Measurements from ENCODE around the gene KRTAP10-1. TPM values are rescaled to one million over a fixed set of nuclear protein-coding genes. Genes with fewer than 3 reads are reported as not detected.

KRTAP10-1 gene
- total RNA-seq, 1 experiment from 2014 or later = not detected

DNA sequence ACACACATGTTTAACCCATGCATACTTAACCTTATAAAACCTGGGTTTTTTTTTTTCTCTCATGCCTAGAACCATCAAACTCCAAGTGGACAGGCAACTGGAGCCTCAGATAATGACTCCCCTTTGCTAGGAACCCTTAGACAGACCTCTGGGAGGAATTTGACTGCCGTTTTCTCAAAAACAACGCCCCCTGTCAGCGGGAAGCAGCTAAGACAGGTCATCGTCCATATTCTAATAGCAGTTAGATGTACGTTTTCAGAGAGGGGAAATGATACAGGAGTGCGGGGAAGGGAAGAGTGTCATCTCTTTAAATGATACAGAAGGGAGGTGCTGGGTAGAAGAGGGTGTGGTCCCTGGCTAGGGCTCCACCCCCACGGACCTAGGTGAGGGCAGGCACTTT is 50.0 kb downstream of the KRTAP10-1 start:
- Mint-ChIP-seq H3K27me3 (ENCODE audit: insufficient read depth, unreplicated experiment) (no peaks in the 10 kb centered on the region), H3K4me1 (ENCODE audit: insufficient read depth, unreplicated experiment) (no peaks in the 10 kb centered on the region), H3K4me3 (ENCODE audit: unreplicated experiment) (no peak overlapping the region), H3K9me3 (ENCODE audit: unreplicated experiment) (peaks cover 18% of the 10 kb centered on the region), H3K27ac (ENCODE audit: low read depth, unreplicated experiment) (no peak overlapping the region), H3K36me3 (ENCODE audit: insufficient read depth, unreplicated experiment) (no peaks in the 10 kb centered on the region)
- ChIA-PET CTCF (interaction anchor here (0.6 kb wide), 1 partner anchor 43 kb away, joined by 4 read pairs; no protein-coding TSS in a partner anchor), POLR2A (interaction anchor here (0.7 kb wide), 1 partner anchor 439 kb away, joined by 3 read pairs; no protein-coding TSS in a partner anchor)
- TF ChIP-seq, protein P1, sequence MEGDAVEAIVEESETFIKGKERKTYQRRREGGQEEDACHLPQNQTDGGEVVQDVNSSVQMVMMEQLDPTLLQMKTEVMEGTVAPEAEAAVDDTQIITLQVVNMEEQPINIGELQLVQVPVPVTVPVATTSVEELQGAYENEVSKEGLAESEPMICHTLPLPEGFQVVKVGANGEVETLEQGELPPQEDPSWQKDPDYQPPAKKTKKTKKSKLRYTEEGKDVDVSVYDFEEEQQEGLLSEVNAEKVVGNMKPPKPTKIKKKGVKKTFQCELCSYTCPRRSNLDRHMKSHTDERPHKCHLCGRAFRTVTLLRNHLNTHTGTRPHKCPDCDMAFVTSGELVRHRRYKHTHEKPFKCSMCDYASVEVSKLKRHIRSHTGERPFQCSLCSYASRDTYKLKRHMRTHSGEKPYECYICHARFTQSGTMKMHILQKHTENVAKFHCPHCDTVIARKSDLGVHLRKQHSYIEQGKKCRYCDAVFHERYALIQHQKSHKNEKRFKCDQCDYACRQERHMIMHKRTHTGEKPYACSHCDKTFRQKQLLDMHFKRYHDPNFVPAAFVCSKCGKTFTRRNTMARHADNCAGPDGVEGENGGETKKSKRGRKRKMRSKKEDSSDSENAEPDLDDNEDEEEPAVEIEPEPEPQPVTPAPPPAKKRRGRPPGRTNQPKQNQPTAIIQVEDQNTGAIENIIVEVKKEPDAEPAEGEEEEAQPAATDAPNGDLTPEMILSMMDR (IDR thresholded peaks at IDR 0.05; ENCODE audit: unreplicated experiment) = no peak
- DNase-seq (ENCODE audit: unreplicated experiment) = no peak
- BruUV-seq (replicated peaks) = no TSS peak
- intact Hi-C loops (cut with micrococcal nuclease) = loop anchor here (5.0 kb wide), 1 partner anchor 612 kb away; no protein-coding TSS in a partner anchor

Other genes starting within 250 kb of the KRTAP10-1 start
- 68.0 and 90.2 TPM in 2 replicates for gene PFKL, start 240.1 kb downstream of the KRTAP10-1 start, total RNA-seq (2022)
- gene CFAP410, start 200.8 kb downstream of the KRTAP10-1 start, total RNA-seq (2022) = 10.1 and 13.3 TPM in 2 replicates
- gene TRPM2, start 186.6 kb downstream of the KRTAP10-1 start, total RNA-seq (2022) = 10.0 and 11.0 TPM in 2 replicates
- gene LRRC3, start 84.7 kb downstream of the KRTAP10-1 start, total RNA-seq (2022) = not detected in 2 replicates
- gene KRTAP10-2, start 11.3 kb upstream of the KRTAP10-1 start, total RNA-seq (2022) = not detected in 2 replicates
- gene KRTAP10-3, start 18.6 kb upstream of the KRTAP10-1 start, total RNA-seq (2022) = not detected in 2 replicates
- gene KRTAP10-4, start 33.5 kb upstream of the KRTAP10-1 start, total RNA-seq (2022) = not detected in 2 replicates
- gene KRTAP10-5, start 40.4 kb upstream of the KRTAP10-1 start, total RNA-seq (2022) = not detected in 2 replicates
- not detected in 2 replicates for gene KRTAP10-6, start 52.3 kb upstream of the KRTAP10-1 start, total RNA-seq (2022)
- gene KRTAP10-7, start 60.4 kb upstream of the KRTAP10-1 start, total RNA-seq (2022) = not detected in 2 replicates
- not detected in 2 replicates for gene KRTAP10-8, start 71.9 kb upstream of the KRTAP10-1 start, total RNA-seq (2022)
- not detected in 2 replicates for gene KRTAP10-9, start 86.9 kb upstream of the KRTAP10-1 start, total RNA-seq (2022)
- gene KRTAP10-10, start 97.2 kb upstream of the KRTAP10-1 start, total RNA-seq (2022) = not detected in 2 replicates
- gene KRTAP10-11, start 106.2 kb upstream of the KRTAP10-1 start, total RNA-seq (2022) = not detected in 2 replicates
- not detected in 2 replicates for gene KRTAP12-4, start 114.5 kb upstream of the KRTAP10-1 start, total RNA-seq (2022)
- gene KRTAP12-3, start 117.7 kb upstream of the KRTAP10-1 start, total RNA-seq (2022) = not detected in 2 replicates
- gene KRTAP12-2, start 126.7 kb upstream of the KRTAP10-1 start, total RNA-seq (2022) = not detected in 2 replicates
- gene KRTAP12-1, start 142.0 kb upstream of the KRTAP10-1 start, total RNA-seq (2022) = not detected in 2 replicates
- gene KRTAP10-12, start 157.0 kb upstream of the KRTAP10-1 start, total RNA-seq (2022) = not detected in 2 replicates
- not detected in 2 replicates for gene TSPEAR, start 171.4 kb upstream of the KRTAP10-1 start, total RNA-seq (2022)

Data from MCF 10A (cell line).